Measurements from ENCODE around the gene SLC48A1.
"Not testable (repeated sequence)": the region's sequence is repeated elsewhere in the genome, so short reads cannot be mapped to it uniquely, and the experiment has no call there.

The SLC48A1 gene

GRCh38 chr12:47791351-47791746 lies 18.3 kb downstream of the SLC48A1 start:
- DNase-seq (ENCODE audit: low spot score) = no peak

DNA sequence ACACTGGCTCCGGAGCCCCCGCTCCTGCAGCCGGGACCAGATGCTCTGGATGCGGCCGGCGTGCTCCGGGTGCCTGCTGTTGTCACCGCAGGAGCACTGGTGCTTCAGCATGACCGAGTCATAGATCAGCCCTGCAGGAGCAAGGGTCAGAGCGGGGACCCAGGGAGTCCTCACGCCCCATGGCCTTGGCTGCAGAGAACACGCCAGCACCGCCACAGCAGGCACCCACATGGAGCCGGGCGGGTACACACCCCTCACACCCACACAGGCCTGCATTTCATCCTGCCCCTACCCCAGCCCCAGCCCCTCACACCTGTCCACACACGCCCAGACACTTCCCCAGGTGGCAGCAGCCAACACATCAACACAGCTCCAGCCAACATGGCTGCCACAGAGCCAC lies 18.8 kb downstream of the SLC48A1 start:
- DNase-seq (ENCODE audit: low spot score) = no peak

DNA sequence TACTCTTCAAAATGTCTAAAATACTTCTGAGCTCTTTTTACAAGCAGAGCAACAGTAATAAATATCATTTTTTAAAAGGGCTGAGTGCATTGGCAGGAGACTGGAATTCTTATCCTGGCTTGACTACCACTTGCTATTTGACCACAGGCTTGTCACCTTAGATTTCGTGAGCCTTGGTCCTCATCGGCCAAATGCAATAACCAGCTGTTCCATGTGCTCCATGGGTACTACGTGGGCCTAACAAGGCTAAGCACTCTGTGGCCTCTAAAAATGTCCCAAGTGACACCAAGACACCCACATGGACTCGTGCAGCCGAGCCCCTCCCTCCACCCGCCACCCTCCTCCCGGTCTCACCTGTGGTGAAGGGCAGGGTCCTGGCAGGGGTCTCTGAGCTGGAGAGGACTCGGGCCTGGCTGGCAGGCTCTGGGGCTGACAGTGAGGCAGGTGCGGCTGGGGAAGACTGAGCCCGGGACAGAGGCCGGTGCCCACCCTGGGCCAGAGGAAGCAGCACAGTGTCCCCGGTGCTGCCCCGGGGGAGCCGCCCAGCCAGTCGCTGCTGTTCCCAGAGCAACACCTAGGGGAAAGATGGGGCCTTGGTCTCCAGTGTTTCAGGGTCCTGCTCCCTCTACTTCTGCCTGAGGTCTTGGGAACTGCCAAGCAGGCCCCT lies 20.1 kb downstream of the SLC48A1 start:
- DNase-seq (ENCODE audit: low spot score) = no peak

DNA sequence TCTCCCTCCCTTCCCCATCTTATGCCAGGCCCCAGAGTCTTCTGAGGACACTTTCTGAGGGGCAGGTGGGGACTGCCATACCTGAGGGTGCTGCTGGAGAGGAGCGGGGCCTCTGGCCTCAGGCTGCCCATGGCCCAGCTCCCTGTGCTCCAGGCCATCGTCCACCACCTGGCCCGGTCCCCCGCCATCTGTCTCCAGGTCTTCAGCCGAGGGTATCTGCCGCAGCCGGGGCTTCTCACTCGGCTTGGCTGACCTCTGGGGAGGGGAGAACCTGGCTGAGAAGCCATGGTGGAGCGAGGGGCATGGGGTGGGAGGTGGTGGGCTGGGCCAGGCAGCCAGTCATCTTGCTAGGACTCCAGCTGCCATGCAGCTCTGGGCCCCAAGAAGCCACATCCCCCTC lies 21.6 kb downstream of the SLC48A1 start:
- DNase-seq (ENCODE audit: low spot score) = no peak

DNA sequence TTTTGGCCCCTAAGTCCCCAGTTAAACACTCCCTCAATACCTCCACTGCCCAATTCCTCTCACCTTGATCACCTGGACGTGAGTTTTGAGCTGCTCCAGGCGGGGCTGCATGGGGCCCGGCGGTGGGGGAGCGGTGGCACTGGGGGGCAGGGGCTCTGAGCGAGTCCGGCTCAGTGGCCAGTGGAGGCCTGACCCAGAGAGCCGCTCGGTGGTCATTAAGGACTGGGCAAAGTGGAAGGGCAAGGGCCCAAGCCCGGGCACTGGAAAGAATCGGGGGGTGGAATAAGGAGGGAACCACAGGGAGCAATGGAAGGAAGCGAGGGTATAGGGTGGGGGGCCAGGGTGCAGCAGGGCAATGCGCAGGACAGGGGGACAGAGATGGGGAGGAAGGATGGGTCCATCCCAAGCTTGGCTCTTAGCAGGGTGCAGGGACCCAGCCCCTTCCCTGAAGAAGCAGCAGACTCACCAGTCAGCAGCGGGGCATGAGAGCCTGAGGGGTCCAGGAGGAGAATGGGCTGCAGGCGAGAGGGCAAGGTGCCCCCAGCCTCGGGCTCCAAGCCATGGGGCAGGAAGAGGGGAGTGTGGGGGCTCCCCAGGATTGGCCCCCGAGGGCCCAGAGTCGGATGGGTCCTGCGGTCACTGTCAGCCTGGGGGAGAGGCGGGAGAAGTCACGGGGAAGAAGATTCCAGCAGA lies 22.2 kb downstream of the SLC48A1 start:
- no peak for DNase-seq (ENCODE audit: low spot score)

DNA sequence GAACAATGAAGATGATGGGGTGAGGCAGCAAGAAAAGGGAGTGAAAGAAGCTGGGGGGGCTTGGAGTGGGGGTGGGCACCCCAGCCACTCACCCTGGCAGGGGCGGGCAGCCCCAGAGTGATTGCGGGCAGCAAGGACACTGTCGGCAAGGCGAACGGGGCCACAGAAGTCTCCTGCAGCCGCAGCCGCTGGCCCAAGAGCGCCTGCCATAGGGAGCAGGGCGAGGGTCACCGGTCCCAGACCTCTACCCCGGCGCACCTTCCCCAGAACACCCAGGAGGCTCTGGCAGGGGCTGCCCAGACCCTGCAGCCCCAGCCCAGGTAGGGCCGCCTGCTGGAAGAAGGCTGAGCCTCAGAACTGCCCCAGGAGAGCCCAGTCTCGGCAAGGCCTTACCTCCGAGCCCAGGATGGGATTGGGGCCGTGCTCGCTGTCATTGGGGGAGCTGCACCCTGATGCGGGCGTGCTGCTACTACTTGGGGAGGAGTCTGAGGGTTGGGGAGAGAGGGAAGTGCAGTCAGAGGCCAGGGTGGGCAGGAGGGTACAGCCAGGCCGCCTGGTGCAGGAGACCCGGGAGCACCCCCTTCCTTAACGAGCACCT lies 22.9 kb downstream of the SLC48A1 start:
- DNase-seq (ENCODE audit: low spot score) = no peak

- peak; percentile 77 for DNase-seq (ENCODE audit: low spot score)
These were observed 24.4 kb downstream of the SLC48A1 start for GRCh38 chr12:47797441-47797840.

DNA sequence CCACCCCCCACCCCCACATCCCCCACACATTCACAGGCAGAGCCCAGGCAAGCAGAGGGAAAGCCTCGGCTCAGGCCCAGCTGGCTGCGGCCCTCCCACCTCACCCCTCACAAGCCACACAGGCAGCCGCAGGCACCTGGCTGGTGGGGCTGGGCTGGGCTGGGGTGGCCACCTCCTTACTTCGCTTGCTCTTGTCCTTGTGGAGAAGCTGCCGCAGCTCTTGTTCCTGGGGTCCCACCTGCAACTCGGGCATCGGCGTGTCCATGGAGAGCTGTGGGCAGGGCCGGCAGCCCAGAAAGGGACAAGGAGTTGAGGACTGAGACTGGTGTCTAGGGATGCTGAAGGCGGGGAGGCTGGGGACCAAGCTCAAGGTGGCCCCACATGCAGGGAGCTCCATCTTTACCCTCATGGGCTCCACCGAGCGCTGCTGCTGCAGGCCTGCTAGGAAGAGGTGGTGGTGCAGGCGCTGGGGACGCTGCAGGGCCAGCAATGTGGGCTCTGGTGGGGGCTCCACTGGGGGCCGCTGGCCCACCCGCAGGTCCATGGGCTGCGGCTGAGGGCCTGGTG lies 25.4 kb downstream of the SLC48A1 start:
- no peak for DNase-seq (ENCODE audit: low spot score)

GRCh38 chr12:47799357-47799955 lies 26.4 kb downstream of the SLC48A1 start:
- DNase-seq (ENCODE audit: low spot score) = no peak

DNA sequence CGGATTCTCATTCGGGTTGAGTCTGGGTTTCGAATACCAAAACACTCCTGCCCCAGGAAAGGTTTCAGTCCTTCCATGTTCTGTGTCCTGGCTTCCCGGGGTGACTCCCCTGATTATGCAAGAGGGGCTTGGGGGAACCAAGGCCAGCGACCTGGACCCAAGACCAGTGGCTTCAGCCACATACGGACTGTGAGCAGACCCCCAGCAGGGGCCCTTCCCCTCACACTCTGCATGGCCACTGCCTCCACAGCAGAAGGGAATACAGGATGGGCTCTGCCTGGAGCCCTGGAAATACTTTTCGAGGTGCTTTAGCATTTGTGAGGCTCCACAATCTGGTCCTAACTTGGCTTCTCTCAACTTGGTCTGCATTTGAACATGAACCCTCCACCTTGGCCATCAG lies 27.5 kb downstream of the SLC48A1 start:
- no peak for DNase-seq (ENCODE audit: low spot score)

DNA sequence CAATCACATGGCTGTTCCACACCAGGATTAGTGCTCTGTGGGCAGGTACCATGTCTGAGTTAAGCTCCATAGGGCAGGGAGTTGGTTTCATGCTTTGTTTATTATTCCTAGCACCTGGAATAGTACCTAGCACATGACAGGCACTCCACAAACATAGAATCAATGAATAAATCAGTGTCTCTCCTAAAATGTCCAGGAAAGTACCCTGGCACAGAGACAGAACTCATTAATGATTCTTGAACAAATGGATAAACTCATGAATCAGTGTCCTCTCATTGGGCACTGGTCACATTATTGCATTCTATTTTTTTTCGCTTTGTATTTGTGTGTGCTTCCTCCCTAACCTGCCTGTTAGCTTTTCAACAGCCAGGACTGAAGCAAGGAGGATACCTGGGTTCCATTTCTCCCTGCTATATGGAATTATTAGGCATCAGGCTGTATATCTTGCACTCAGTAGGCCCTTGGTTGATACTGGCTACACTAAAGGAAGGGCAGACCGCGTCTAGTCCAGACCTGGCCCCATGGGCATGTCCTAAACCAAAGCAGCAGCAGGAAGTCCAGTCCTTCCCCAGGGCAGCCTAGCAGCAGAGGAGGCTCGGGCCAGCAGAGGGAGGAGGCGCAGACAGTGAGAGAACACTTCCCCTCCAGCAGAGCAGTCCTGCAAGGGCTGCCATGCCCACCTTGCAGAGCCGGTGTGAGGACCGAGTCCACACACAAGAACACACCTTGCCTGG lies 28.3 kb downstream of the SLC48A1 start:
- no peak for DNase-seq (ENCODE audit: low spot score)

- no peak for DNase-seq (ENCODE audit: low spot score)
These were observed 28.8 kb downstream of the SLC48A1 start for GRCh38 chr12:47801904-47802246.

- peak; percentile 51 for DNase-seq (ENCODE audit: low spot score)
These were observed 29.3 kb downstream of the SLC48A1 start for GRCh38 chr12:47802312-47802711.

DNA sequence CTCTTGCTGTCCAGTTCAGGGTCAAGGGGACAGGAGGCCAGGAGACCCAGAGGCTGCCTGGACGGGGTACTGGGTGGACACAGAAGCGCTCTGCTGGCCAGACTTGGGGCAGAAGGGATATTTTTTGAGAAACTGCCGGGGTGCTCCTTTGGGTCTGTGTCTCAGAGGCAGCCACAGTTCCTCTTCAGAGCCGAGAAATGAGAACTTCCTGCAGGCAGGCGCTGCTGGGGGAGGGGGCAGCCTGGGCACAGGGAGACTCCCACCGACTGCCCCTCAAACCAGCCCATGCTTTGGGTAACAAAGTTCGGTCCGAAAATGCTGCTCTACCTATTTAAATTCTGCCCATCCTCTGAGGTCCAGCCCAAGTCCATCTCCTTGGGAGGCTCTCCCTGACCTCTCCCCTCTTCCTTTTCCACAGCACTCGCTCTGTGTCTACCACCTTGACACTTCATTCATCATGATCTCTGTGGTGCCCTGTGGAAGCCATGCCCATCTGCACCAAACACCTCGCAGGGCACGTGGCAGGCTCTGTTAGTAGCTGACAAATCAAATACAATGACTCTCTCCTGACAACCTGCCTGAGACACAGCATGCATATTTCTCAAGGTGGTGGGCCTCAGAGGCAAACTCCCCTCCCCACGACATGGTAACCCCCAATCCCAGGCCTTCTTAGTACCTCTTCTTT lies 30.3 kb downstream of the SLC48A1 start:
- DNase-seq (ENCODE audit: low spot score) = no peak

DNA sequence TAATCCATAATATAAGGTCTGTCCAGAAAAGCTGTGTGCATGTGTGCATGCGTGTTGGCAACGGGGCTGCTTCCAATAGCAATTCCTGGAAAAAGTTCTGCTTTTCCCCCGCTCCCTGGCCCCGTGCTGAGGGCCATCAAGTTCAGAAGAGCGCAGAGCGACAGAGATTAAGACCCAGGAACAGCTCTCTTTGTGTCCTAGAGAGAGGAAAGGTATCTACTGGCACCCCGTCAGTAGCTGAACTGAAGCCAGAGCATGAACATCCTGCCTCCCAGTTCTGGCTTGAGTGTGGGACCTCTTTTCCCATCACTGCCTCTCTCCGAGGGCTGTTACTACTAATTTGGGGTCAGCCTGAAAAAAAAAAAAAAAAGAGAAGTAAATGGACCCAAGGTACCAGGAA lies 31.1 kb downstream of the SLC48A1 start:
- no peak for DNase-seq (ENCODE audit: low spot score)

- no peak for DNase-seq (ENCODE audit: low spot score)
These were observed 32.4 kb downstream of the SLC48A1 start for GRCh38 chr12:47805417-47805816.

DNA sequence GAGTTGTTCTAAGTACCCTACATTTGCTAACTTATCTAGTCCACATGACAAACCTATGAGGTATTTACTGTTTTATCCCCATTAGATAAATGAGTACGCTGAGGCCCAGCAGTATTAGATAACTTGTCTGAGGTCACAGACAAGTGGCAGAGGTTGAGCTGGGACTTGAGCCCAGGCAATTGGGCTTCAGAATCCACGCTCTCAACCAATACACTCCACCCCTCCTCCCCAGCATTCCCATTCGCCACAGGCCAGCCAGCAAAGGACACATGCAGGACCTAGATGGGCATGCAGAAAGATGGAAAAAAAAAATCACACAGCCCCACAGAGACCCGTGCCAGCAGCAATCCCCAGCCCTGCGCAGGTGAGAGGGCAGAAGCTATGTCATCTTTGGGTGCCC lies 34.3 kb downstream of the SLC48A1 start:
- no peak for DNase-seq (ENCODE audit: low spot score)

DNA sequence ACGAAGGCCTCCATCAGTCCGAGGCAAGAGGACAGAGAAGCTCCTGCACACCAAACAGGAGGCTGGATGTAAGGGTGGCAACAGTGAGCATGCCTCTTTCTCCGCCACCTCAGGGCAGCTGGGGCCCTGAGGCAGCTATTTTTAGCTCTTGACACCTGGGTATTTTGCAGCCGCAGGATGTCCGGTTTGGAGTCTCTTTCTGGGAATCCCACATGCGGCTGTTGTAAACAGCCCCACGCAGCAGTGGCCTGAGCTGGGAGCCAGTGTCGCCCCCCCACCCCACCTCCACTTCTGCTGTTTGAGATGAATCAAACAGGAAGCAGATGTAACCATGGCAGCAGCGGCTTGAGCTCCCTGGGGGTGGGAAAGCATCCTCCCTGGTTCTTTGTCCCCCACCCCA lies 35.0 kb downstream of the SLC48A1 start:
- no peak for DNase-seq (ENCODE audit: low spot score)

DNA sequence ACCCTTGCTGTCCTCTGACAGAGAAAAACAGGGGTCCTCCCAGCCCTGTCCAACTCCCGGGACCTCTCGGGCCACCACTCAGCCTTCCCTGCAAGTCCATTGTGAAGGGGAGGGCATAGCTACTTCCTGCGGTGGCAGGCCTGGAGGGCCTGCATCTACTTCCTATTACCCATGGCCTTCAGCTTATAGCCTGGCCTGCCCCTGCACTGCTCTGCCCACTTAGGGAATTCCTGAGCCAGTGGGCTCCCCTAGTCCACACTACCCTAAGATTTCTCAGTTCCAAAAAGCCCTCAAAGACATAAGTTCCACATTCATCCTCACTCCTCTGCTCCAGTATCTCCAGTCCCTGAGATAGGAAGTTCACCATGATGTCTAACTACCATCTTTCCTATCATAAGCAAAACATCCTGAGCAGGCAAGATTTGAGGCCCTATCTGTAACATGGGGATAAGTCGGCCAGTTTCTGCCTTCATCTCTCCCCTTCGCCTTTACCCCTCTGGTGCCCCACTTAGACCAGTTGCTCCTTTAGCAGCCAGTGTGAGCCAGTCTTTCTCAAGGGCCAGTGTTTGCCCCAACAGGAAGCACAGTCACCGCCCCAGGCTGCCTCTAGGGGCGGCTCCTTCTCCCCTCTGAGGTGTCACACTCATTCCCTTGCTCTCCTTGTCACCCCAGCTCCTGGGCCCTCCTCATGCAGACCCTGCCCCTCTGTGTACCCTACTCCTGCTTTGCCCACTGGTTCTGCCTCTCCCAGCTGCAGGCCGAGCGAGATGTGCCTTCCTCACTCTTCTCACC lies 35.7 kb downstream of the SLC48A1 start:
- DNase-seq (ENCODE audit: low spot score) = no peak

GRCh38 chr12:47809518-47809917 lies 36.5 kb downstream of the SLC48A1 start:
- not testable (repeated sequence) for DNase-seq (ENCODE audit: low spot score)

- no peak for DNase-seq (ENCODE audit: low spot score)
These were observed 38.0 kb downstream of the SLC48A1 start for GRCh38 chr12:47811072-47811396.
